Neural cell (in vitro differentiated cells): Measurements from ENCODE around the gene MYB. TPM values are rescaled to one million over a fixed set of nuclear protein-coding genes. Genes with fewer than 3 reads are reported as not detected.

ENCODE experiments used
- H2AFZ ChIP-seq: fragments of 200-600, 300-800 bp; sonication (generic), shearing (Covaris generic); 2 replicates; pipeline ENCODE4 v1.6.0; 2014; ENCODE audit warnings: low read depth, mild to moderate bottlenecking, antibody characterized with exemption, low read length, moderate library complexity
- H3F3A ChIP-seq: fragments of 200-600 bp; shearing (Covaris generic); 2 replicates; pipeline ENCODE4 v1.6.1; 2016; ENCODE audit warnings: mild to moderate bottlenecking, moderate library complexity, mixed read lengths, antibody characterized with exemption, low read length; ENCODE audit not compliant: insufficient read depth, poor library complexity, severe bottlenecking
- H3K27ac ChIP-seq: fragments of 200-600, 300-800 bp; sonication (generic), shearing (Covaris generic); 2 replicates; pipeline ENCODE4 v1.5.1; 2014; ENCODE audit warnings: mild to moderate bottlenecking, low read length, moderate library complexity
- H3K27me3 ChIP-seq: fragments of 300-800, 200-600 bp; sonication (generic), shearing (Covaris generic); 2 replicates; pipeline ENCODE4 v1.6.0; 2014; ENCODE audit warnings: mild to moderate bottlenecking, low read depth, low read length, moderate library complexity; ENCODE audit not compliant: insufficient read depth
- H3K36me3 ChIP-seq: fragments of 300-800, 200-600 bp; sonication (generic), shearing (Covaris generic); 2 replicates; pipeline ENCODE4 v1.5.1; 2014; ENCODE audit warnings: mild to moderate bottlenecking, antibody characterized with exemption, low read length, moderate library complexity; ENCODE audit not compliant: insufficient read depth
- H3K4me2 ChIP-seq: fragments of 300-800, 200-600 bp; sonication (generic), shearing (Covaris generic); 2 replicates; pipeline ENCODE4 v1.6.0; 2014; ENCODE audit warnings: mild to moderate bottlenecking, low read length
- H3K4me3 ChIP-seq: fragments of 300-800, 200-600 bp; sonication (generic), shearing (Covaris generic); 2 replicates; pipeline ENCODE4 v1.5.1; 2014; ENCODE audit warnings: mild to moderate bottlenecking, low read length, moderate library complexity
- H3K79me2 ChIP-seq: fragments of 200-600 bp; shearing (Covaris generic); replicated peaks from 2 replicates; pipeline ENCODE4 v1.6.0; 2014; ENCODE audit warnings: mild to moderate bottlenecking, low read length, moderate library complexity; ENCODE audit not compliant: insufficient read depth
- H3K9ac ChIP-seq: fragments of 300-800, 200-600 bp; sonication (generic), shearing (Covaris generic); 2 replicates; pipeline ENCODE4 v1.6.1; 2016; ENCODE audit warnings: mild to moderate bottlenecking, low read length, mixed read lengths
- H3K9me2 ChIP-seq: fragments of 200-600 bp; shearing (Covaris generic); 2 replicates; pipeline ENCODE4 v1.6.1; 2016; ENCODE audit warnings: mild to moderate bottlenecking, low read length, mixed read lengths; ENCODE audit not compliant: insufficient read depth
- H3K9me3 ChIP-seq: fragments of 200-600, 300-800 bp; sonication (generic), shearing (Covaris generic); 2 replicates; pipeline ENCODE4 v1.6.1; 2016; ENCODE audit warnings: mild to moderate bottlenecking, mixed run types, low read length, moderate library complexity, mixed read lengths
- H4K20me1 ChIP-seq: fragments of 200-600 bp; shearing (Covaris generic); 2 replicates; pipeline ENCODE4 v1.6.1; 2016; ENCODE audit warnings: mild to moderate bottlenecking, mixed run types; ENCODE audit not compliant: insufficient read depth
- EP300 ChIP-seq: fragments of 450-650 bp; conservative IDR thresholded peaks from 2 replicates; pipeline ENCODE4 v1.6.1; 2014; ENCODE audit warnings: antibody characterized with exemption, mild to moderate bottlenecking, moderate library complexity; ENCODE audit not compliant: poor library complexity, severe bottlenecking
- EZH2 ChIP-seq: fragments of 200-600, 300-800 bp; shearing (Covaris generic), sonication (generic); IDR thresholded peaks from 2 replicates; pipeline ENCODE4 v1.6.1; 2014; ENCODE audit warnings: antibody characterized with exemption, low read length, borderline replicate concordance, mild to moderate bottlenecking; ENCODE audit not compliant: insufficient read depth, poor library complexity, severe bottlenecking
- MXI1 ChIP-seq: fragments of 450-650 bp; conservative IDR thresholded peaks from 2 replicates; pipeline ENCODE4 v1.6.1; 2014; ENCODE audit warnings: antibody characterized with exemption, mild to moderate bottlenecking; ENCODE audit not compliant: poor library complexity, severe bottlenecking
- POLR2AphosphoS5 ChIP-seq: IDR thresholded peaks from 2 replicates; pipeline ENCODE4 v1.6.1; 2012
- RAD21 ChIP-seq: fragments of 450-650 bp; conservative IDR thresholded peaks from 2 replicates; pipeline ENCODE4 v1.6.1; 2014; ENCODE audit warnings: antibody characterized with exemption, mild to moderate bottlenecking, moderate library complexity
- SMC3 ChIP-seq: fragments of 450-650 bp; conservative IDR thresholded peaks from 2 replicates; pipeline ENCODE4 v1.6.1; 2014; ENCODE audit warnings: antibody characterized with exemption, mild to moderate bottlenecking, moderate library complexity; ENCODE audit not compliant: poor library complexity
- TAF1 ChIP-seq: IDR thresholded peaks from 2 replicates; pipeline ENCODE4 v1.6.1; 2012; ENCODE audit warnings: low read depth
- polyA plus RNA-seq: library from polyadenylated mRNA; depleted of rRNA; stranded (reverse); fragments of >200 nt; gene quantifications from 2 replicates; pipeline ENCODE4 v1.2.3, GENCODE V29; 2014
- TF ChIP-seq, protein P1 (sequence below): IDR thresholded peaks from 2 replicates; pipeline ENCODE4 v1.6.1; 2012; ENCODE audit warnings: borderline replicate concordance
- TF ChIP-seq, protein P2 (sequence below): fragments of 450-650 bp; IDR thresholded peaks from 2 replicates; pipeline ENCODE4 v1.5.1; 2014; ENCODE audit warnings: antibody characterized with exemption, mild to moderate bottlenecking, moderate library complexity; ENCODE audit not compliant: poor library complexity, severe bottlenecking

MYB gene
- polyA plus RNA-seq, 1 donor from 2014 or later: 4.0 TPM

DNA sequence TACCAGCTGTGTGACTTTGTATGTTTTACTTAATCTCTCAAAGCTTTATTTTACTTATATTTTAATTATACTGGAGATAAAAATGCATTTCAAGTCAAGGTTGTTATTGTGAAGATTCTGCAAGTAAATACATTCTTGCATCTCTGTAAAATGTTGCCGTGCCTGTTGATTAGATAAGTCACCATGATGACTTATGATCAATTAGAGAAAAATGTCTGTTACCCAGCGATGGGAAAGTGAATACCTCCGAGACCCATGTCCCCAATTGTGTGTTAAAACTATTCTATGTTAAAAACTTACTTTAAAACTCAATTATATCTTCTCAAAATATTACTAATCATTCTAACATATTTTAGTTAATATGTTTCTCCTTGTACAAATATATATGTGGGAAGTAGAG, 39.9 kb downstream of the MYB start:
- no peaks in the 10 kb centered on the region for H3K27me3 ChIP-seq
- no peak overlapping the region for H3K4me3 ChIP-seq
- no peaks in the 10 kb centered on the region for H3F3A ChIP-seq
- no peak overlapping the region for H3K27ac ChIP-seq
- H3K79me2 ChIP-seq: no peaks in the 10 kb centered on the region
- H2AFZ ChIP-seq: no peak overlapping the region
- no peaks in the 10 kb centered on the region for H3K9me3 ChIP-seq
- TF ChIP-seq, protein P1, sequence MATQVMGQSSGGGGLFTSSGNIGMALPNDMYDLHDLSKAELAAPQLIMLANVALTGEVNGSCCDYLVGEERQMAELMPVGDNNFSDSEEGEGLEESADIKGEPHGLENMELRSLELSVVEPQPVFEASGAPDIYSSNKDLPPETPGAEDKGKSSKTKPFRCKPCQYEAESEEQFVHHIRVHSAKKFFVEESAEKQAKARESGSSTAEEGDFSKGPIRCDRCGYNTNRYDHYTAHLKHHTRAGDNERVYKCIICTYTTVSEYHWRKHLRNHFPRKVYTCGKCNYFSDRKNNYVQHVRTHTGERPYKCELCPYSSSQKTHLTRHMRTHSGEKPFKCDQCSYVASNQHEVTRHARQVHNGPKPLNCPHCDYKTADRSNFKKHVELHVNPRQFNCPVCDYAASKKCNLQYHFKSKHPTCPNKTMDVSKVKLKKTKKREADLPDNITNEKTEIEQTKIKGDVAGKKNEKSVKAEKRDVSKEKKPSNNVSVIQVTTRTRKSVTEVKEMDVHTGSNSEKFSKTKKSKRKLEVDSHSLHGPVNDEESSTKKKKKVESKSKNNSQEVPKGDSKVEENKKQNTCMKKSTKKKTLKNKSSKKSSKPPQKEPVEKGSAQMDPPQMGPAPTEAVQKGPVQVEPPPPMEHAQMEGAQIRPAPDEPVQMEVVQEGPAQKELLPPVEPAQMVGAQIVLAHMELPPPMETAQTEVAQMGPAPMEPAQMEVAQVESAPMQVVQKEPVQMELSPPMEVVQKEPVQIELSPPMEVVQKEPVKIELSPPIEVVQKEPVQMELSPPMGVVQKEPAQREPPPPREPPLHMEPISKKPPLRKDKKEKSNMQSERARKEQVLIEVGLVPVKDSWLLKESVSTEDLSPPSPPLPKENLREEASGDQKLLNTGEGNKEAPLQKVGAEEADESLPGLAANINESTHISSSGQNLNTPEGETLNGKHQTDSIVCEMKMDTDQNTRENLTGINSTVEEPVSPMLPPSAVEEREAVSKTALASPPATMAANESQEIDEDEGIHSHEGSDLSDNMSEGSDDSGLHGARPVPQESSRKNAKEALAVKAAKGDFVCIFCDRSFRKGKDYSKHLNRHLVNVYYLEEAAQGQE: no peak
- no peak for TF ChIP-seq MXI1
- no peak for TF ChIP-seq EZH2
- no peak for TF ChIP-seq POLR2AphosphoS5
- no peak for TF ChIP-seq EP300
- TF ChIP-seq, protein P2, sequence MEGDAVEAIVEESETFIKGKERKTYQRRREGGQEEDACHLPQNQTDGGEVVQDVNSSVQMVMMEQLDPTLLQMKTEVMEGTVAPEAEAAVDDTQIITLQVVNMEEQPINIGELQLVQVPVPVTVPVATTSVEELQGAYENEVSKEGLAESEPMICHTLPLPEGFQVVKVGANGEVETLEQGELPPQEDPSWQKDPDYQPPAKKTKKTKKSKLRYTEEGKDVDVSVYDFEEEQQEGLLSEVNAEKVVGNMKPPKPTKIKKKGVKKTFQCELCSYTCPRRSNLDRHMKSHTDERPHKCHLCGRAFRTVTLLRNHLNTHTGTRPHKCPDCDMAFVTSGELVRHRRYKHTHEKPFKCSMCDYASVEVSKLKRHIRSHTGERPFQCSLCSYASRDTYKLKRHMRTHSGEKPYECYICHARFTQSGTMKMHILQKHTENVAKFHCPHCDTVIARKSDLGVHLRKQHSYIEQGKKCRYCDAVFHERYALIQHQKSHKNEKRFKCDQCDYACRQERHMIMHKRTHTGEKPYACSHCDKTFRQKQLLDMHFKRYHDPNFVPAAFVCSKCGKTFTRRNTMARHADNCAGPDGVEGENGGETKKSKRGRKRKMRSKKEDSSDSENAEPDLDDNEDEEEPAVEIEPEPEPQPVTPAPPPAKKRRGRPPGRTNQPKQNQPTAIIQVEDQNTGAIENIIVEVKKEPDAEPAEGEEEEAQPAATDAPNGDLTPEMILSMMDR: no peak
- TF ChIP-seq RAD21: no peak
- no peak for TF ChIP-seq SMC3
- TF ChIP-seq TAF1: no peak
- no peak overlapping the region for H3K9ac ChIP-seq
- H3K4me2 ChIP-seq: no peak overlapping the region
- no peaks in the 10 kb centered on the region for H4K20me1 ChIP-seq
- H3K9me2 ChIP-seq: no peaks in the 10 kb centered on the region
- H3K36me3 ChIP-seq: no peaks in the 10 kb centered on the region

- Histone ChIP-seq H3K9ac (no peak overlapping the region), H3F3A (no peaks in the 10 kb centered on the region), H3K9me3 (no peaks in the 10 kb centered on the region), H3K9me2 (no peaks in the 10 kb centered on the region), H3K79me2 (no peaks in the 10 kb centered on the region), H3K36me3 (no peaks in the 10 kb centered on the region), H3K27ac (no peak overlapping the region), H2AFZ (no peak overlapping the region), H3K27me3 (no peaks in the 10 kb centered on the region), H3K4me2 (no peak overlapping the region), H4K20me1 (no peaks in the 10 kb centered on the region), H3K4me3 (no peak overlapping the region)
- TF ChIP-seq EZH2 (no peak), TAF1 (no peak)
These were observed 40.4 kb downstream of the MYB start for GRCh38 chr6:135221505-135221904.

DNA sequence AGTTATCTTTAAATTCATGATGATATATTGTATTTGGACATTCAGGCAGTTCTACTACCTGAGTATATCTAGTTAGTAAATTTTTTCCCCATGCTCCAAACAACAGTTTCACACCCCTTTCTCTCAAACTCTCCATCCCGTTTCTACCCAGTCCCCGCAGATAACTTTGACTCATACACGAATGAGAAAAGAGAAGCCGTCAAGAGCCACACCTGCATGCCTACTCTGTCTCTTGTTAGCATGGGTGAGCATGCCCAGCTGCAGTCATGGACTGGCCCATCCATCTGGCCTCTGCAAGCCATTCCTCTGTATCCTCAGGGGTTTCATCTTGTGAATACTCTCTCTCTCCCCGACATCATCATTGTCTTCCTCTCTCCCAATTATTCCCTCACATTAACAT, 41.5 kb downstream of the MYB start:
- no peak overlapping the region for H3K27ac ChIP-seq
- TF ChIP-seq SMC3: no peak
- TF ChIP-seq, protein P1: no peak
- TF ChIP-seq MXI1: no peak
- no peak for TF ChIP-seq EP300
- TF ChIP-seq RAD21: no peak
- TF ChIP-seq POLR2AphosphoS5: no peak
- TF ChIP-seq, protein P2: no peak
- no peak for TF ChIP-seq TAF1
- TF ChIP-seq EZH2: no peak
- no peaks in the 10 kb centered on the region for H3K27me3 ChIP-seq
- no peak overlapping the region for H3K9ac ChIP-seq
- H3F3A ChIP-seq: no peaks in the 10 kb centered on the region
- H3K79me2 ChIP-seq: no peaks in the 10 kb centered on the region
- no peaks in the 10 kb centered on the region for H3K9me3 ChIP-seq
- no peak overlapping the region for H2AFZ ChIP-seq
- H3K4me3 ChIP-seq: no peak overlapping the region
- H4K20me1 ChIP-seq: no peaks in the 10 kb centered on the region
- no peak overlapping the region for H3K4me2 ChIP-seq
- no peaks in the 10 kb centered on the region for H3K9me2 ChIP-seq
- H3K36me3 ChIP-seq: no peaks in the 10 kb centered on the region
